HUES64 (cell line): ENCODE measurements around the gene RALGPS2.
"Not testable (repeated sequence)": the region's sequence is repeated elsewhere in the genome, so short reads cannot be mapped to it uniquely, and the experiment has no call there.

ENCODE experiments used
- H3K27ac ChIP-seq: 2 replicates; pipeline ENCODE4 v1.7.0; 2013; ENCODE audit warnings: low read depth, low read length, inconsistent platforms
- H3K27me3 ChIP-seq: 2 replicates; pipeline ENCODE4 v1.6.1; 2013; ENCODE audit warnings: mild to moderate bottlenecking, low read length; ENCODE audit not compliant: insufficient read depth
- H3K36me3 ChIP-seq: 2 replicates; pipeline ENCODE4 v1.6.1; 2013; ENCODE audit warnings: mild to moderate bottlenecking, low read length; ENCODE audit not compliant: insufficient read depth
- H3K4me1 ChIP-seq: 2 replicates; pipeline ENCODE4 v1.6.1; 2013; ENCODE audit warnings: mild to moderate bottlenecking, low read length, moderate library complexity; ENCODE audit not compliant: insufficient read depth
- H3K4me3 ChIP-seq: 2 replicates; pipeline ENCODE4 v1.5.1; 2013; ENCODE audit warnings: mild to moderate bottlenecking, low read length, moderate library complexity
- H3K9ac ChIP-seq: 2 replicates; pipeline ENCODE4 v1.6.1; 2013; ENCODE audit warnings: mild to moderate bottlenecking, low read depth, low read length
- H3K9me3 ChIP-seq: 2 replicates; pipeline ENCODE4 v1.6.1; 2013; ENCODE audit warnings: low read depth, low read length; ENCODE audit not compliant: insufficient read depth
- WGBS: fragments of 150-250, 120-280 bp; methylation state at CpG from one replicate; pipeline ENCODE4 v1.1.7; 2013; ENCODE audit warnings: missing lambda C conversion rate; 5-methylcytosine and 5-hydroxymethylcytosine counted together

RALGPS2 gene

DNA sequence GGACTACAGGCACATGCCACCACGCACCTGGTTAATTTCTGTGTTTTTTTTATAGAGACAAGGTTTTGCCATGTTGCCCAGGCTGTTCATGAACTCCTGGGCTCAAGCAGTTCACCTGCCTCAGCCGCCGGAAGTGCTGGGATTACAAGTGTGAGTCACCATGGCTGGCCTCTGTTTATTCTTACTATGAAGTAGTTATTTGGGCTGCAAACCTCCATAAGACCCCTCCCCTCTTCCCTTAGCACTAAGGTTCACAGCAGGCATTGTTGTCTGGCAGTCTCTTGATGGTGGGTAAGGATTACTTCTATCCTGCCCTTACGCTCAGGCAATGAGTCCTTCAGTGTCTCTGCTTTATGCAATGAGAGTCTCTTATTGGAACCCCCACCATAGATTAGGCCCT lies 94.1 kb downstream of the RALGPS2 start:
- Histone ChIP-seq H3K9ac (no peak overlapping the region), H3K4me1 (no peaks in the 10 kb centered on the region), H3K27ac (no peak overlapping the region), H3K27me3 (no peaks in the 10 kb centered on the region), H3K36me3 (peaks cover 9% of the 10 kb centered on the region; the same call in 1 of the 2 replicates), H3K4me3 (no peak overlapping the region), H3K9me3 (no peaks in the 10 kb centered on the region)
- WGBS = 80% methylated on average over 4 of the region's 4 CpGs

DNA sequence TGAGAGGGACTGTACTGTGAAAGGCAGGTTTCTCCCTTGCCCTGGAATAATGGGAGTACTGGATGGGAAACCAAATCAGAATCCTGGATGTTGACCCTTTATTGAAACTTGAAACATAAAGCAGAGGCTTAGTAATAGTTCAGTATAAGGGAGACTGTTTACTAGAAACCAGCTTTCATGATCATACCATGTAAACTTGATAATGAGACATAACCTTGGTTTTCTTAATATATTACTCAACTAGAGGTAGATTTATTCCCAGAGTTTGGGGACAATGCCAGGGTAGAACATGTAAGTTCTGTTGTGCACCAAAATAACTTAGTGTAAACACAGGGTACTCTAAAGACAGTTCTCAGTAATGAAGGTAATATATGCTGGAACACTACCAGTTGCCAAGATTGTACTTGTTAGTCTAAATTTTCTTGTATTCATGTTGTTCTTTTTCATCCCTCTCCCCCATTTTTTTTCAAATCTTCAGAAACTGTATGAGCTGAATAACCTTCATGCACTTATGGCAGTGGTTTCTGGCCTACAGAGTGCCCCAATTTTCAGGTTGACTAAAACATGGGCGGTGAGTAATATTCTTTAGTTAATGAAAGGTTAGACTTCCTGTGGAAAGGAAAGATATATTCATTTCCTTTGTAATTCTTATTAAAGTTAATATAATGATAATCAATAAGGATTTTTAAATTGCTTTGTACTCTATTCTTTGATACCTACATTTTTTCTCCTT lies 96.3 kb downstream of the RALGPS2 start:
- WGBS = 88% methylated on average over 1 of the region's 1 CpG

DNA sequence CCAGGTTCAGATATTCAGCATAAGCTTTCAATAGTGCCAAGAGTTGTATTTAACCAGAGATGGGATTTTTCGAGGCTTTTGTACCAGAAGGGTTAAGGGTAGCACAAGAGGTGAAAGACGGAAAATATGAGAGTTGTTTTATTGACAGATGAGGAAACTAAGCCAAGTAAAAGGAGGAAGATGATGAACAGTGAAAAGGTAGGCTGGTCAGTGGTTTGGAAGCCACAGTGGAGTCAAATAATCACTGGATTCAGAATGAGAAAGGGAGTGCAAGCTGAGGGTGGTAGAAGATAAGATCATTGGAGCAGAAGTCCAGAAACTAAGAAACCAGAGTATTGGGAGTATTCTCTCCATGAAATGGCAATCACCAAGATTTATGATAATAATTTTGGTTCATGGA lies 100.1 kb downstream of the RALGPS2 start:
- H3K9me3 ChIP-seq = peaks cover 3% of the 10 kb centered on the region; the same call in 1 of the 2 replicates
- no peak overlapping the region for H3K27ac ChIP-seq
- H3K27me3 ChIP-seq = no peaks in the 10 kb centered on the region
- WGBS = 92% methylated on average over 2 of the region's 2 CpGs
- peaks cover 20% of the 10 kb centered on the region; the same call in 1 of the 2 replicates for H3K36me3 ChIP-seq
- H3K4me3 ChIP-seq = no peak overlapping the region
- no peaks in the 10 kb centered on the region for H3K4me1 ChIP-seq
- no peak overlapping the region for H3K9ac ChIP-seq

More for the DNA sequence above, 96.3 kb downstream of the RALGPS2 start:
- no peak overlapping the region for H3K27ac ChIP-seq
- no peaks in the 10 kb centered on the region for H3K27me3 ChIP-seq
- no peaks in the 10 kb centered on the region for H3K4me1 ChIP-seq
- no peak overlapping the region for H3K9ac ChIP-seq
- H3K36me3 ChIP-seq = peaks cover 8% of the 10 kb centered on the region; the same call in 1 of the 2 replicates
- no peak overlapping the region for H3K4me3 ChIP-seq
- H3K9me3 ChIP-seq = no peaks in the 10 kb centered on the region

DNA sequence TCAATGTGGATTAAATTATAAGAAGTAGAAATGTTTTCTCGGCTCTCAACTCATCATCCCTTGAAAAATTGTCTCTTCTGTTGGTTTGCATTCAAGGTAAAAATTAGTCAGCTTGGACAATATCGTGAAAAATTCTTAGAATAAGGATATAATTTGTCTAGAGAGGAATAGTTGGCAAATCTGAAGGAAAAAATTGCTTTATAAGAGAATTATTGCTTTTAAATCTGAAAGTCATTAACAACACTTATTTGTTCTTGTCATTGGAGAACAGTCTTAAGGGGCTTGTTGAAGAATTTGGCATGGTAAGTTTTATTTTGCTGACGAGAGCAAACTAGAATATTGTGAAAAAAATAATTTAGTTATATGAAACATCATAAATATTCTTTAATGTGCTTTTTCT lies 119.4 kb downstream of the RALGPS2 start:
- H3K36me3 ChIP-seq = no peaks in the 10 kb centered on the region

DNA sequence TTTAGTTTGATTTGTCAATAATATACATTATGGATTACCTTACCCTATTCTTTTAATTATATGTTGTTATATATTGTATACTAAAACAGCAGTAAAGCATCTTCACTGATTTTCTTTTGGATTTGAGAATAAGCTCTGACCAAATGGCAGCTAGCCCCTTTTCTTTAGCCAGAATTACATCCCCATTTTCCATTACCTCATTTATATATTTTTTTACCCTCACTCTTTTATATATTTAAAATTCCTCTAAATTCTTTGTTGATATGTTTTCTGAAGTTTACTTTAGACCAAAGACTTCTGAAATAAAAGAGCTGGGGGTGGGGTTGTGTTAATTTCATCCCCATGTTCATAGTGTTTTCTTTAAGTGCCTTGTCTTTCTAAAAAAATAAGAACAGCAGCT lies 121.3 kb downstream of the RALGPS2 start:
- Histone ChIP-seq H3K4me3 (no peak overlapping the region), H3K4me1 (no peaks in the 10 kb centered on the region), H3K36me3 (no peaks in the 10 kb centered on the region), H3K9ac (no peak overlapping the region), H3K9me3 (no peaks in the 10 kb centered on the region), H3K27ac (no peak overlapping the region), H3K27me3 (no peaks in the 10 kb centered on the region)

More for the DNA sequence above, 119.4 kb downstream of the RALGPS2 start:
- Histone ChIP-seq H3K9ac (no peak overlapping the region), H3K4me1 (no peaks in the 10 kb centered on the region), H3K9me3 (no peaks in the 10 kb centered on the region), H3K27ac (no peak overlapping the region), H3K27me3 (no peaks in the 10 kb centered on the region), H3K4me3 (no peak overlapping the region)
- WGBS = 93% methylated on average over 2 of the region's 3 CpGs

DNA sequence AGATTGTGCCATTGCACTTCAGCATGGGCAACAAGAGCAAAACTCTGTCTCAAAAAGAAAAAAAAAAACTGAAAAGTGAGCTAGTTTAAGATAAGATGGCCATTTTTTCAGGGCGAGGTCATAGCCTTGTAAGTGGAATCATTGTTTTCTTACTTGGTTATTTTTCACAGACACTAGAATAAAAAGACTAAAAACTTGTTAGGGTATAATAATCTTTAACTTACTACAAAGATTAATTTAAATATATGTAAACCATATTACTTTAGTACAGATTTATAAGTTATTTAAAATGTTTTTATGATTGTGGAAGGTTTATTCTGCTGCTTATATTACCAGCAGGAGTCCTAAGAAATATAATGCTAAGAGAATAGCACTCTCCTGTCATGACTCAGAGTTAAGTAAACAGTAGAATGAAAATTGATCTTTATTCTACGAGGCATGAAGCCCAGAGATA lies 122.4 kb downstream of the RALGPS2 start:
- H3K27me3 ChIP-seq = no peaks in the 10 kb centered on the region
- H3K36me3 ChIP-seq = no peaks in the 10 kb centered on the region
- H3K27ac ChIP-seq = no peak overlapping the region
- H3K9me3 ChIP-seq = no peaks in the 10 kb centered on the region
- WGBS = 97% methylated on average over 2 of the region's 2 CpGs
- H3K4me3 ChIP-seq = no peak overlapping the region
- H3K9ac ChIP-seq = no peak overlapping the region
- H3K4me1 ChIP-seq = no peaks in the 10 kb centered on the region

DNA sequence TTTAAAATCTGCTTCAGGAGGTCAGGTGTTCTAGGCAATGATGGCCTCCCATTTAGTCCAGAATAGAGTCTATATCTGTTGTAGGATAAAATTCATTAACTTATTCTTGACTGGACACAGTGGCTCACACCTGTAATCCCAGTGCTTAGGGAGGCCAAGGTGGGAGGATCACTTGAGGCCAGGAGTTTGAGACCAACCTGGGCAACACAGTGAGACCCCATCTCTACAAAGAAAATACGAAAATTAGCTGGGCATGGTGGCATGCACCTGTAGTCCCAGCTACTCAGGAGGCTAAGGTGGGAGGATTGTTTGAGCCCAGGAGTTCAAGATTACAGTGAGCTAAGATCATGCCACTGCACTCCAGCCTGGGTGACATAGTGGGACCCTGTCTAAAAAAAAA lies 122.9 kb downstream of the RALGPS2 start:
- H3K9me3 ChIP-seq, H3K27ac ChIP-seq, H3K9ac ChIP-seq, H3K4me3 ChIP-seq, H3K36me3 ChIP-seq, H3K27me3 ChIP-seq, H3K4me1 ChIP-seq: not testable (repeated sequence)
- WGBS = 96% methylated on average over 1 of the region's 1 CpG

DNA sequence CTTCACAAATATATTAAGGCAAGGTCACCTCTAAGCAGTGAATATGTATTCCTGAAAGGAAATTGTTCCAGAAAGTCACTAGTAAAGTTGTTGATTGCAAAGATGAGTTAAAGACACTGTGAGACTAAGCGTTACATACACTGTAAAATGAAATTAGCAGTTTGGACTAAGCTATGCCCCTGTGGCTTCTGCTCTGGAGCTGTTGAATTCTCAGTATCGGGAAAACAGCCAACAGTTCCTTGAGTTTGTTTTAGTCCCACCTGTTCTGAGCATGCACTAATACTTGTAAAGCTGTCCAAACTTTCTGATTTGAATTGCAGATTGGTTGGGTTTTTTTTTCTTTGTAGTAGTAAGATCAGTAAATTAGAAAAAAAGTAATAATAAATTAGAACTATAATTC lies 124.9 kb downstream of the RALGPS2 start:
- no peaks in the 10 kb centered on the region for H3K9me3 ChIP-seq
- no peaks in the 10 kb centered on the region for H3K4me1 ChIP-seq
- H3K36me3 ChIP-seq = no peaks in the 10 kb centered on the region
- H3K4me3 ChIP-seq = no peak overlapping the region
- WGBS = 97% methylated on average over 2 of the region's 2 CpGs
- no peak overlapping the region for H3K27ac ChIP-seq
- no peak overlapping the region for H3K9ac ChIP-seq
- H3K27me3 ChIP-seq = no peaks in the 10 kb centered on the region

DNA sequence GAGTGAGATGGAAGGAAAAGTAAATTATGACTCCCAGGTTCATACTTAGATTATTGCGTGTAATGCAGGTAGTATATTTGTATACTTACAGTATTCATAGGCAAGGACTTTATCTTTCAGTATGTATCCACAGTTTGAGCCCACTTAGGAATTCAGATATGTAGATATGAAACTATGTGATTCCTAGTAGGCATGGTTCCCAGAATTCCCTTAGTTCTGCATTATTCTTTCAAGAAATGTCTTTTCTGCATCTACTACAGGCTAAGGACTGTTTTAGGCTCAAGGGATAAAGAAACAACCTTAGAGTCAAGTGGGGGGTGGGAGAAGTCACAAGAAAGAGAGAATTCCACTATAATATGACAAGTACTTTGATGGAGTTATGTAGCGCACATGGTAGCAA lies 132.1 kb downstream of the RALGPS2 start:
- Histone ChIP-seq H3K4me1 (no peaks in the 10 kb centered on the region), H3K27ac (no peak overlapping the region), H3K4me3 (no peak overlapping the region), H3K27me3 (no peaks in the 10 kb centered on the region), H3K9me3 (no peaks in the 10 kb centered on the region), H3K9ac (no peak overlapping the region), H3K36me3 (no peaks in the 10 kb centered on the region)
- WGBS = 100% methylated on average over 1 of the region's 2 CpGs

DNA sequence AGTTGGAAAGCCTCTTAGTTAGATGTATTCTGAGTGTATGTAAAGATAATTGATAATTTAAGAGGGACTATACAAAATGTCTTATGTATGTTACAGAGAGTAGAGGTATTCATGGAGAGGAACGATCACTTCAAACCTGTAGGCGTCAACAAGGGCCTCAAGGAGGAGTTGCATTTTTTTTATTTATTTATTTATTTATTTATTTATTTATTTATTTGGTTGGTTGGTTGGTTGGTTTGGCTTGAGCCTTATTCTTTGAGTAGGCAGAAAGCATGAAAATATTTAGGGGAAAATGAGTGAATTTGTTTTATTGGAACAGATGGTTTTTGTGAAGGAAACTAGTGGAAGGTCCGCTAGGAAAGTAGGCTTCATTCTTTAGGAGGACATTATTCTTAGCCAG lies 137.4 kb downstream of the RALGPS2 start:
- no peak overlapping the region for H3K9ac ChIP-seq
- H3K9me3 ChIP-seq = no peaks in the 10 kb centered on the region
- no peak overlapping the region for H3K4me3 ChIP-seq
- WGBS = 98% methylated on average over 3 of the region's 3 CpGs
- no peaks in the 10 kb centered on the region for H3K27me3 ChIP-seq
- H3K27ac ChIP-seq = no peak overlapping the region
- peaks cover 3% of the 10 kb centered on the region; the same call in 1 of the 2 replicates for H3K4me1 ChIP-seq
- H3K36me3 ChIP-seq = no peaks in the 10 kb centered on the region

DNA sequence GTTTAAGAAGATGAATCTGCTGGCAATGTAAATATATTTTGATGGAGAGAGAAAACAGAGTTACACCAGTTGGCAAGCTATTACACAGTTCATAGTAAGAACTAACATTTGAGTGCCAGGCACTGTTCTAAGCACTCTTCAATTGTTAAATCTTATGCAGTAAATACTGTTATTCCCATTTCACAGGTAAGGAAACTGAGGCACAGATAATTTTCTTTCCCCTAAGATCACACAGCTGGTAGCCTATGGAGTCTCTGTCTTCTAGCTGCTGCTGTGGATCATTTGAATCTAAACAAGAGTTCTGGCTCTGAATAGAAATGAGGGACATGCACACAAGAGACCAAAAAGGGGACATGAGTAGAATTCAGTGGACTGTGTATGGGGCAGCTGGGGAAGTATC lies 137.8 kb downstream of the RALGPS2 start:
- Histone ChIP-seq H3K4me3 (no peak overlapping the region), H3K9me3 (no peaks in the 10 kb centered on the region), H3K4me1 (peaks cover 3% of the 10 kb centered on the region; the same call in 1 of the 2 replicates), H3K9ac (no peak overlapping the region), H3K27me3 (no peaks in the 10 kb centered on the region), H3K27ac (no peak overlapping the region), H3K36me3 (no peaks in the 10 kb centered on the region)

DNA sequence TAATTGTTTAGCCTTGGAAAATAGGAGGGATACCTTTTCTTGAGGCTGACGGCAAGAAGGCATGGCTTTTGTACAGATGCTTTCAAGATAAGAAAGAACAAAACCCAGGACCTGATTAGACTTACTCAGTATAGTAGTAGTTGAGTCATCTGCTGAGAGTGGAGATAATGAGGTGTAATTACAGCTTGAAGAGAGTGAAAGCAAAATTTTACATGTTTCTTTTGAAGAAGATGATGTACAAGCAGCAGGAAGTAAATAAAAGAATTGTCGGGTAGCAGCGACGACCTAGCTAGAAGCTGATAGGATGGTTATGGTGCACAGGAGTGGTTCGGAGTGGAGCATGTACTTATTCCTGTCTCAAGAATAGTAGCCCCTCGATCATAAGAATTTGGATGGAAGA lies 139.3 kb downstream of the RALGPS2 start:
- 97% methylated on average over 6 of the region's 6 CpGs for WGBS
- H3K36me3 ChIP-seq = no peaks in the 10 kb centered on the region
- H3K4me3 ChIP-seq = no peak overlapping the region
- H3K27ac ChIP-seq = no peak overlapping the region
- peaks cover 17% of the 10 kb centered on the region for H3K4me1 ChIP-seq
- H3K9ac ChIP-seq = no peak overlapping the region
- H3K9me3 ChIP-seq = no peaks in the 10 kb centered on the region
- H3K27me3 ChIP-seq = no peaks in the 10 kb centered on the region
